Left forelimb (tissue), 1 donor: ENCODE data around the gene GLT1D1.
"Not testable (repeated sequence)": the region's sequence is repeated elsewhere in the genome, so short reads cannot be mapped to it uniquely, and the experiment has no call there.

Experiments
- DNase-seq: peaks from one replicate; pipeline ENCODE4 v3.0.0-alpha.2; 2018; ENCODE audit warnings: low spot score

The GLT1D1 gene

GRCh38 chr12:128852885-128853599 lies at the start of gene GLT1D1:
GLT1D1 (plus strand) TSS chr12:128853478; CDS start chr12:128853582, 104 bp downstream.
- DNase-seq: no peak

DNA sequence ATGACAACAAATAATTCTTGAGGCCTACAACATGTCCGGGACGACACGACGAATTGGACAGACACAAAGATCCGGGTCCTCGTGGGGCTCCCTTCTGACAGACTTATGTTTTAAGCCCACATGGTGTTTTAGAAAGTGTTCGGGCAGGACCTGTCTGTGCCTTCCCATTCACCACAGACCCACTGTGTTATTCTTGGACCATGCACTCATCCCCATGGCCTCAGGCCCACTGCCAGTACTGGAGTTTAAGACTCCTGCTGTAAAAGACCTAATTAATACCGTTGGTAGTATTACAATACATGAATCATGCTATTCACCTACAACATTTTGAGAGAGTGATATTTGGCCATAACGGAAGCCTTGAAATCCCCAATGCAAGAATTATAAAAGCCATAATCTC lies 49.5 kb upstream of the GLT1D1 start:
- DNase-seq: no peak

- no peak for DNase-seq
Observed at GRCh38 chr12:128804762-128805161, 48.5 kb upstream of the GLT1D1 start.

- not testable (repeated sequence) for DNase-seq
Observed at GRCh38 chr12:128805406-128805805, 47.9 kb upstream of the GLT1D1 start.

DNA sequence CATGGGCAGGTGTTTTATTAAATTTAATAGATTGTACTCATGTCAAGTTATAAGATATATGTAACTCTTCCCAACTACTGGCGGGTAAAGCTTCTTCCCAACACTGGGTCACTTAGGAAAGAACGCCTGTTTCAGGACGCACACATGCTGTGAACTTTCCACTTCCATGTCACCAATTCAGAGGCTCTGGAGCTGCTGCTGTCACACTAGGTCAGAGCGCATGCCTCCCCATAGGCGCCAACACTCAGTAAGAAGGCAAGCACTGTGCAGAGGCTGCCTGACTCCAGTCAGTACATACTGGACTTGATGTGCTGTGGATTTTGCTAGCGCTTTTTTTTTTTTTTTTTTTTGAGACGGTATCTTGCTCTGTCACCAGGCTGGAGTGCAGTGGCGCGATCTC lies 46.7 kb upstream of the GLT1D1 start:
- no peak for DNase-seq

DNA sequence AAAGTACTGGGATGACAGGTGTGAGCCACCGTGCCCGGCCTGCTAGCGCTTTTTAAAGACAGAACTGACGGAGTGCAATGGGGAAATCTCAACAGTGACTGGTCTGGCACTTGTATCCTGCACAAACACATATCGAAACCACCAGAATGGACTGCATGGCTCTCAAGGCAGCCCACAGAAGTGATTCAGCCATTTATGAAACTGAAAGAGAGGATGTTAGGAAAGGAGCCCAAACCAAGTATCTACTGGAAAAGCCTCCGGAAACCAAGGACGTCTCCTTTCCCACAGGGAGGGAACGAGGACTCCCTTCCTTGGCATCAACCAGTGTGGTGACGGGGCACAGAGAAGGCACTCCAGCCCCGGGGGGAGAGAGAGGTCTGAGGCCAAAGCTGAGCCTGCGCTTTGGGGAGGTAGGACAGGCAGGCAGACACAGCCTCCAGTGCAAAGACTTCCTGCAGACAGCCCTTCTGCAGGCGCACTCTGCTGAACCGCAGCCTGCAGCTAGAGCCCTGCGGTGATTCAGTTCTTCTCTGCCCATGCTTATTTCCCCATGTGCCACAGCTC lies 46.0 kb upstream of the GLT1D1 start:
- DNase-seq: no peak

DNA sequence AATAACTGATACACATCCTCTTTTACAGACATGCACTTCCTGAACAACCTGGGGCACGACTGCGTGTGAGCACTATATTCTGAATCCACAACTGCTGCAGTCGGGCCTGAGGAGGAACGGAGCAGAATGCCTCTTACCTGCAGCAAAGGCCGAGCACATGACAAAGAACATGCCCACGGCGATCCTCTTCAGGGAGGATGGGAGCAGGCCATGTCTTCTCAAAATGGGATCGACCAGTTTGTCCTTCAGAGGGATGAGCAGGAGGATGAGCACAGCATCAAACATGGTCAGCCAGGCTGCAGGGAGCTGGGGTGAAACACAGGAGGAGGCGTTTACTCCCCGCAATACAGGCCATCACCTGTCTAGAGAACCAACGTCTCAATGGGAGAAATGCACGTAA lies 44.6 kb upstream of the GLT1D1 start:
- DNase-seq: no peak

DNA sequence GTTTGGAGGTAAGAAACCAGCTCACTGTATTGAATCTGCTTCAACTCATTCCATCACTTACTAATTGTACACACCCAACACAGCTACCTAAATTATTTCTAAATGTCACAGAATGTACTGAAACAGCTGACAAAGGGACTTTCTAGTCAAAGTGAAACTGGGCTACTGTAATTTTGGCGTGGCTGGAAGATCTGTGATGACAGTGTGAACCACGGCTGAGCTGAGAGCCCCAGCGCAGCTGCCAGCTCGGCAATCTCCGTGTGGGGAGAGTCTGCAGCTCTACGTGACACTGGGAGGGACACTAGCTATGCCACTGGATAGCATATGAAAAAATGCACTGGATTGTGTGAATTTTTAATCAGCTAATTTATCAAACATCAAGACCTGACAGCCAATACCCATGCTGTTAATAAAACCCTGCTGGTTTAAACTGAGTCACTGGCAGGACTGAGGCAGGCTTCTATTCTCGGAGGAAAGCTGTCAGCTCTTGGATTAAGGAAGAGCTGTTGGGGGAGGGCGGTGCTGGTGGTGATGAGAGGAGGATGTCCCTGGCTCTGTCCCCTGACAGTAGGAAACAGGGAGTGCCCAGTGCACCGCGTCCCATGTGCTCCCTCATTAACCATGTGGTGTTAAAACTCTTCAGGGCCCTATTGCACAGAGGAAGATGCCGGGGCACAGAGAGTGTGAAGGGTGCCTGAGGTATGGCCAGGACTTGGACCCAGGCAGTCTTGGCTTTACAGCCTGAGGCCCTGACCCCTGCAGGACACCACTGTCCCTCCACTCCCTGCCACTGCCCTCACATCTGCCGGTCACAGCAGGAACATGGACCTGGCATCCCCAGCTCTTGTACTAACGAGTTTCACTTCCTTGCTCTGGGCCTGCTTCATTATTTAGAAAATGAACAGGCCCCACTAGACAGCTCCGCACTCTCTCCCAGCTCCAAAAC lies 42.8 kb upstream of the GLT1D1 start:
- no peak for DNase-seq

DNA sequence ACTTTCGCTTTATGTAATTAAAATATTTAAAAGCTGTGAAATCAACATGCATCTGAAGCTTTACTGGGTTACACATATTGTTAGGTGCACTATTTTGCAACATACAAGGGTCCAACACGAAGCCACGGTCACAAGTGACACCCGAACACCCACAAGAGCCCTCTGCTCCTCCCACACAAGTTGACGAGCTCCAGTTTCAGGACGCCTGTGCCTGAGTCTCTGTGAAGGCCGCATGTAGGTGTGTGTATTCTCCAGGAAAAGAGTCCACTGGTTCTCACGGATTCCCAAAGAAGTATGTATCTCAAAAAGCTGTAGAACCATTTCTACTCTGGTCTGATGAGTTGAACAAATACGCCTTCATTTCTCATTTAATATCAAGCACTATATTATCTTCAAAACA lies 41.5 kb upstream of the GLT1D1 start:
- no peak for DNase-seq

- no peak for DNase-seq
Observed at GRCh38 chr12:128813392-128813791, 39.9 kb upstream of the GLT1D1 start.

- no peak for DNase-seq
Observed at GRCh38 chr12:128813883-128814282, 39.4 kb upstream of the GLT1D1 start.

DNA sequence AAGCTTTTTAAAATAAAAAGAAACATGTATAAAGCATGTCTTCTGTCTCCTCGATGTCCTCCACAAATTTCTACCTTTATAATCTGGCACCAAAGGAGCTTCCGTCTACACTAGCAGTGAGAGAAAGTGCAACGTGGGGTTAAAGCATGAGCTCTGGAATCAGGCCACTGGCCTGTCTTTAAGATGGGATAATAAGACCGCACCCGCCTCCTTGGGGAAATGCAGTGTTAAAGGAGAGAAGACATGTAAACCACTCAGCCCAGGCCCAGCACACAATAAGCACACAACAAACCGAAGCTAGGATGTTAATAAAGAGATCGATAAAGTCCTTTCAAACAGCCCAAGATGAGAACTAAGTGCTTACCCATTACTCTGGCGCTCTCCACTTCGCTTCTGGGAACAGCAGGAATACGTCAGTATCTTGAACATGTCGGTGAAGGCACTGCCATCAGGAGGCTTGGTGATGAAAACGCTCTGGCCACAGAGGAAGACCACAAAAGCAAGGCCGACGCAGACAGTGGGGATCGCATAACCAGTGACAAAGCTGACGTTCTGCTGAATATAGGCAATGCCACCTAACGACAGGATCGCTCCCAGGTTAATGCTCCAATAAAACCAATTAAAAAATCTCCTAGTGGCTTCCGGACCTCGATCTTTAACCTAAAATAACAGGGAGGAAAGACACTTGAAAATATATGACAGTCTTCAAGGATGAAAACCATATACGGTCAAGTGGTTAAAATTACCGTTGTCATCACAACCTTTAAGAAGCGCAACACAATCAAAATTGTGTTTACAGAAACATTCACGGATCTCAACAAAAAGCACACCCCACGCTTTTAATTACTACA lies 38.6 kb upstream of the GLT1D1 start:
- DNase-seq: no peak

GRCh38 chr12:128815779-128816642 lies 37.3 kb upstream of the GLT1D1 start:
- DNase-seq: no peak

DNA sequence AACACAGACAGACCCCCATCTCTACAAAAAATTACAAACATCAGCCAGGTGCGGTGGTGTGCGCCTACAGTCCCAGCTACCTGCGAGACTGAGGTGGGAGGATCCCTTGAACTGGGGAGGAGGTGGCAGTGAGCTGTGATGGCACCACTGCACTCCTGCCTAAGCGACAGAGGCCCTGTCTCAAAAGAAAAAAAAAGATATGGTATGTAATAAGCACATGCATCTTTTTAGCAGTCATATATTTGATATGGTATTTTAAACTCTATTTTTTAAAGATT lies 36.7 kb upstream of the GLT1D1 start:
- no peak for DNase-seq

DNA sequence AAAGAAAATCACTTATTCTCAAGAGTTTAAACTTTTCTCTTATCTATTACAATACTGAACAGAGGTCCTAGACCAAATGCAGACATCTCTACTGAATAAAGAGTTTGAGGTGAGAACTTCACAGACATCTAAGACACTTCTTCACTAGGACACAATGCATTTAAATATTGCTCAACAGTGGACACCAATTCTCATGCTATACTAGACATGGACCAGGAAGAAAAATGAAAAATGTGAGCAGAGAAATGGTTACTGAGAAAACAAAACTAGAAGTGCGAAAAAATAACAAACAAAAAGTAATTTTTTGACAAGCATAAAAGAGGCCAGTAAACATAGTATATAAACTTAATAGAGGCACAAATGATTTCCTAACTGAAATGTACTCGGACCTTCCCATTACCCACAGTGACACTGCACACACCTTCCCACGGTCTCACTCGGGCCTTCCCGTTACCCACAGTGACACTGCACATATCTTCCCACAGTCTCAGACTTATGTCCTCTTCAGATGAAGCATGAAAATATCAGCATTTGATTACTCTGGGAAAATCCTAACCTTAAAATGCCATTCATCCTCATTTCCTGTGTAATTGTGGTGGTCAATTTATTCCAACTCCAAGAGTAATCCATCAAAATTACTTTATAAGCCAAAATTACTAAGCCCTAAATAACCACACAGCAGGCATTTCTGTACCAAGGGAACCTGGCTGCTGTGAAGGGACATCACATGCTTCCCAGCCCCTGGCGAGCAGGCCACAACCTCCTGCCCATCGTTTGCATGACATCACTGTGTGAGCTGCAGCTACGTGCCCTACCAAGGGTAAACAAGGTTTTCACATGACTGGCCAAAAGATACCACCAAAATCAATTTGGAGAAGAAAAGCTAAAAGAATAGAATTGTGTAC lies 35.9 kb upstream of the GLT1D1 start:
- no peak for DNase-seq

GRCh38 chr12:128818065-128819022 lies 34.9 kb upstream of the GLT1D1 start:
- no peak for DNase-seq

GRCh38 chr12:128819293-128820144 lies 33.8 kb upstream of the GLT1D1 start:
- DNase-seq: no peak

GRCh38 chr12:128820253-128820652 lies 33.0 kb upstream of the GLT1D1 start:
- DNase-seq: no peak
